22Rv1 (cell line): ENCODE data around the gene CBX2.

Source experiments
- H3K27ac ChIP-seq: fragments of 450-650 bp; 2 replicates; pipeline ENCODE4 v1.5.1; 2017
- CTCF ChIP-seq: fragments of 450-650 bp; IDR thresholded peaks from 2 replicates; pipeline ENCODE4 v1.5.1; 2017; ENCODE audit warnings: mild to moderate bottlenecking
- ZFX ChIP-seq: fragments of 450-650 bp; IDR thresholded peaks from 2 replicates; pipeline ENCODE4 v1.6.1; 2017; ENCODE audit warnings: antibody characterized with exemption, borderline replicate concordance

The CBX2 gene

GRCh38 chr17:79757140-79757745 lies 20.7 kb upstream of the CBX2 start:
- no peak overlapping the region for H3K27ac ChIP-seq
- TF ChIP-seq CTCF (no peak), ZFX (no peak)

- H3K27ac ChIP-seq, result no peak overlapping the region
- no peak for TF ChIP-seq CTCF
- no peak for TF ChIP-seq ZFX
These were observed 19.7 kb upstream of the CBX2 start for GRCh38 chr17:79758271-79758670.

GRCh38 chr17:79760197-79760906 lies 17.6 kb upstream of the CBX2 start:
- no peak overlapping the region for H3K27ac ChIP-seq
- TF ChIP-seq ZFX (no peak), CTCF (no peak)

- TF ChIP-seq CTCF (no peak), ZFX (no peak)
- no peak overlapping the region for H3K27ac ChIP-seq
These were observed 15.9 kb upstream of the CBX2 start for GRCh38 chr17:79761894-79762589.

- no peak overlapping the region for H3K27ac ChIP-seq
- TF ChIP-seq CTCF (no peak), ZFX (no peak)
These were observed 12.2 kb upstream of the CBX2 start for GRCh38 chr17:79765708-79766107.

GRCh38 chr17:79769570-79770506 lies 8.1 kb upstream of the CBX2 start:
- TF ChIP-seq ZFX (no peak), CTCF (no peak)
- H3K27ac ChIP-seq, result 0 out of 2 replicates have a peak overlapping the region, but pooled peaks have one; percentile 27
